MM.1S (cell line): Measurements from ENCODE around the gene BCR.

Experiments used
- EZH2 ChIP-seq: fragments of 300-600 bp; sonication (generic); optimal IDR thresholded peaks from 2 replicates; pipeline ENCODE3; 2017; ENCODE audit warnings: low read depth, mild to moderate bottlenecking, antibody characterized with exemption, low read length, mixed read lengths
- TF ChIP-seq, protein P1 (sequence below): fragments of 300-600 bp; sonication (generic); IDR thresholded peaks from 2 replicates; pipeline ENCODE4 v1.5.1; 2016; ENCODE audit warnings: antibody characterized with exemption, low read length, mixed read lengths

GRCh38 chr22:23144432-23144831 lies 35.9 kb upstream of the BCR start:
- TF ChIP-seq, protein P1, sequence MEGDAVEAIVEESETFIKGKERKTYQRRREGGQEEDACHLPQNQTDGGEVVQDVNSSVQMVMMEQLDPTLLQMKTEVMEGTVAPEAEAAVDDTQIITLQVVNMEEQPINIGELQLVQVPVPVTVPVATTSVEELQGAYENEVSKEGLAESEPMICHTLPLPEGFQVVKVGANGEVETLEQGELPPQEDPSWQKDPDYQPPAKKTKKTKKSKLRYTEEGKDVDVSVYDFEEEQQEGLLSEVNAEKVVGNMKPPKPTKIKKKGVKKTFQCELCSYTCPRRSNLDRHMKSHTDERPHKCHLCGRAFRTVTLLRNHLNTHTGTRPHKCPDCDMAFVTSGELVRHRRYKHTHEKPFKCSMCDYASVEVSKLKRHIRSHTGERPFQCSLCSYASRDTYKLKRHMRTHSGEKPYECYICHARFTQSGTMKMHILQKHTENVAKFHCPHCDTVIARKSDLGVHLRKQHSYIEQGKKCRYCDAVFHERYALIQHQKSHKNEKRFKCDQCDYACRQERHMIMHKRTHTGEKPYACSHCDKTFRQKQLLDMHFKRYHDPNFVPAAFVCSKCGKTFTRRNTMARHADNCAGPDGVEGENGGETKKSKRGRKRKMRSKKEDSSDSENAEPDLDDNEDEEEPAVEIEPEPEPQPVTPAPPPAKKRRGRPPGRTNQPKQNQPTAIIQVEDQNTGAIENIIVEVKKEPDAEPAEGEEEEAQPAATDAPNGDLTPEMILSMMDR = no peak
- TF ChIP-seq EZH2 = no peak
